ENCODE measurements around the gene GPR39.

Gene GPR39

GRCh38 chr2:132415256-132415914, 1.2 kb upstream of the GPR39 start:
- no peak for DNase-seq

GRCh38 chr2:132415915-132416722, 486 bp upstream of the GPR39 start:
- no peak for DNase-seq

DNA sequence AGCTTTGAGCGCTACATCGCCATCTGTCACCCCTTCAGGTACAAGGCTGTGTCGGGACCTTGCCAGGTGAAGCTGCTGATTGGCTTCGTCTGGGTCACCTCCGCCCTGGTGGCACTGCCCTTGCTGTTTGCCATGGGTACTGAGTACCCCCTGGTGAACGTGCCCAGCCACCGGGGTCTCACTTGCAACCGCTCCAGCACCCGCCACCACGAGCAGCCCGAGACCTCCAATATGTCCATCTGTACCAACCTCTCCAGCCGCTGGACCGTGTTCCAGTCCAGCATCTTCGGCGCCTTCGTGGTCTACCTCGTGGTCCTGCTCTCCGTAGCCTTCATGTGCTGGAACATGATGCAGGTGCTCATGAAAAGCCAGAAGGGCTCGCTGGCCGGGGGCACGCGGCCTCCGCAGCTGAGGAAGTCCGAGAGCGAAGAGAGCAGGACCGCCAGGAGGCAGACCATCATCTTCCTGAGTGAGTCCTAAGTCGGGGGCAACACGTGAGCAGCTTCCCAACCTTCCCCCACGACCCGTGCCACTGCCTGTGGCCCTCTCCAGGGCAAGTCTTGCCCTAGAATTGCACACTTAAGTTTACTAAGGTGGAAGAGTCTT, 928 bp downstream of the GPR39 start:
- no peak for DNase-seq

- no peak for DNase-seq
Observed at GRCh38 chr2:132419235-132419634, 2.6 kb downstream of the GPR39 start.

GRCh38 chr2:132419941-132420340, 3.3 kb downstream of the GPR39 start:
- no peak for DNase-seq

DNA sequence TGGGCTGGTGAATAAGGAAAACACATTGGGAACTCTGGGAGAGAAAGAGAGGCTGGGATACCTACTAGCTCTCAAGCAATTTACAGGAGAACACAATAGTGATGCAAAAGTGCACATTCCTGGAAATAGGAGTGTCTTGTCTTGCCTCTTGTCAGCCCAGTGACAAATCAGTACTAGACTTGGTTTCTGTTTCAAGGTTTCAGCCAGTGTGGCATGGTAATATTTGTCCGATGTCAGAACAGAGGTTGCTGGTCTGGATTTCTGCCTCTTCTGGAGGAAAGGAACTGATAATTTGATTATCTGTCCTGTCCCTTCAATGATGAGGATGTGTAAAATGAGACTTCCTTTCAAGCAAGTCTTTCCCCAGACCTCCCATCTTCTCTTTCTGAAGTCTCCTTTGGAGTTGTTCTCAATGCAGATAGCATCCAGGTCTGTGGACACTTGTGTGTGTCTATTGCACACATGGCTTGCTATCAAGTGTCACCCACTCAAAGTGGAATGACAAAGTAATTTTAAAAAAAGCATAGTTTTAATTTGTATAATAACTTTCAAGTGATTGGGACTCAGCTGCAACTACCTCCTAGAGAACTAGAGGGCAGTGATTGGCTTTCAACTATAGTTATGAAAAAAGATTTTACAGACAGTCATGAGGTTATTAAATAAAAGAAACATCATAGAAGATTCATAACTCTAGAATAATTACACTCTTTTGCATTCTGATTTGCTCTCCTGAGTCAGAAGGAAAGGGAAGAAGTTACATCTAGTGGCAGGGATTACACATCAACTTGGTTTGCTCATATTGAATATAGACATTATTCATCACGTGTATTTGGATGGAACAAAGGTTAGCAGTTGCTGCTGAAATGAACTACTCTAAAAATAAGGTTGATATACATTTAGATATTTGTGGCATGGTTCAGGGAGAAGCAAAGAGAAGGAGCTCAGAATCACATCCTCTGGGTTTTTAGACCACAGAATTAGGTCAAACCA, 4.5 kb downstream of the GPR39 start:
- no peak for DNase-seq

GRCh38 chr2:132422736-132423135, 6.1 kb downstream of the GPR39 start:
- DNase-seq: no peak

DNA sequence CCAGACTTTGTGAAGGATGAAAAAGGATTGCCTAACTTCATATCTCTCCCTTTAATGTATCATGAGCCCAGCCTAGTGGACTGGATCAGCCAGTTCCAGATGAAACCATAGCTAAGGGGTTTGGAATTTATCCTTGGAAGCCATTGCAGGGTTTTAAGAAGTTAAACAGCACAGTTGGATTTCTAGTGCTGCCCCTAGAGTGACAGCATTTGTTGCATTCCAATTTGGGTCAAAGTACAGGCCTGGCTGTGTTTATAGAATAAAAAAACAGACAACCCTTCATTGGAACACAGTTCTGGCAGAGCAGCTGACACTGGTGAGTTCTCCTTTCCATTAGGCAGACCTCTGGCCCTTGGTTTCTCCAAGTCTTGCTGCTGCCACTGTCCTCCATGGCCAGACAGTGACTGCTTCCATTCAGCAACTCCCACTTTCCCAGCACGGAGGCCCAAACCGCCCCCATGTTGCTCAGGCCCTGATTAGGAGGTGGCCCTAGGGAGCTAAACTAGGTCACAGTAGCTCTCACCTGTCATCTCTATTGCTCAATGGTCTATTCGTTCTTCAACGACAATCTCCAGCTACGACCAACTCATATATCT, 8.0 kb downstream of the GPR39 start:
- no peak for DNase-seq

GRCh38 chr2:132426033-132426432, 9.4 kb downstream of the GPR39 start:
- DNase-seq: no peak

DNA sequence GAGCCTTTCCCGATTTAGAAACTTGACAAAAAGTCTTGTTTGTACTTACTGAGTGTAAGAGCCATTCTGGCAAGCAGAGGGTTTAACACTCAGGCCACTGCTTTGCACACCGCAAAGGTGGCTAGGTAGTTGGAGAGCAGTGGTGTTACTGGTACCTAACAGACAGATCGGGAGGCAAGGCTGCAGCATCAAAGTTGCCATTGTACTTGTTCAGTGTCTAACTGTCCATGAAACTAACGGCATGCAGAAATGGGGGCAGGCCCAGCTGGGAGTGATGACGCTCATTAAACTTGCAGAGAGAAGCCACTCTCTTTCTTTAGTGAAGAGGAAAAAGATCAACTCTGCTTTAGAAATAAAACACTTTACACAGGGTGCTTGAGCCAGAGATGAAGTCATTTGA, 10.1 kb downstream of the GPR39 start:
- DNase-seq: no peak

- DNase-seq: no peak
Observed at GRCh38 chr2:132429351-132429750, 12.7 kb downstream of the GPR39 start.

DNA sequence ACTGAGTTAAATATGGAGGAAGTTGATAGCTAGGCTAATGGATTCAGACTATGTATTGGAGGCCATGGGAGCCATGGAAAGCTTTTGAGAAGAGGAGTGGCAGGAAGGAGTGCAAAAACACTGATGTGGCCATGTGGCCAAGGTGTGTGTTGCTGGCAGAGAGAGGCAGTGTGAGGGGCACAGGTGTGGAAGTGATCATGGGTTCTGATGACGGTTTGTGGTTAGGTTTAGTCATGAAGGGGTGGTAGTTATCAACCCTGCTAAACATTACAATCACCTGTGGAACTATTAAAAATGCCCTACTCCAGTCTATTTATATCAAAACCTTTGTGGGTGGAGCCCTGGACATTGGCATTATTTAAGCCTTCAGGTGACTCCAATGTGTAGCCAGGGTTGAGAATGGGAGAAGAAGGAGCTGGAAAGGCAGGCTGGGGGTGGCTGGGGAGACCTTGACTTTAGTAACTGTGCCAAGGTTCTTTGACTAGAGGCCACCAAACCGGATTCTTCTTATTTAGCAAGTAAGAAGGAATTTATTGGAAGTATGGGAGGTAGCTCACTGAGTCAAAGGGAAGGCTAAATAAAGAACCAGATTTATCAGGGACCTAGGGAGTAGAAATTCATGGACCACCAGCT, 13.5 kb downstream of the GPR39 start:
- DNase-seq: no peak

DNA sequence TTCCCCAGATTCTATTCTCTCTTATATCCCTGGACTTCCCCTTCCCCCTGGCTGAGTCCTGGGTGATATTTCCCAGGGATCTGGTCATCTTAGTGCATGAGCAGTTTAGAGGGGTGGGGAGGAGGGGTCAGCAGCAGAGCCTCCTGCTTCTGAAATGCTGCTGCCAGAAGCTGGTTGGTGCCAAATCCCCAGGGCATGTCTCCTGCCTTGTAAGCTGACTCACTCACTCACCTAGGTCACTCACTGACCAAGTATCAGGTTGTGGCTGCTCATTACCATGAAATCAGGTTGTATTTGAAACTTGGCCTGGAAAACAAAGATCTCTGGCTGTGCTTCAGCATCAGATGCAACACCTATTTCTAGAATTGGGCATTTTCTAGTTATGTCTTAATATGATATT, 14.3 kb downstream of the GPR39 start:
- no peak for DNase-seq

- no peak for DNase-seq
Observed at GRCh38 chr2:132437852-132438669, 21.5 kb downstream of the GPR39 start.

GRCh38 chr2:132438691-132439090, 22.1 kb downstream of the GPR39 start:
- no peak for DNase-seq

DNA sequence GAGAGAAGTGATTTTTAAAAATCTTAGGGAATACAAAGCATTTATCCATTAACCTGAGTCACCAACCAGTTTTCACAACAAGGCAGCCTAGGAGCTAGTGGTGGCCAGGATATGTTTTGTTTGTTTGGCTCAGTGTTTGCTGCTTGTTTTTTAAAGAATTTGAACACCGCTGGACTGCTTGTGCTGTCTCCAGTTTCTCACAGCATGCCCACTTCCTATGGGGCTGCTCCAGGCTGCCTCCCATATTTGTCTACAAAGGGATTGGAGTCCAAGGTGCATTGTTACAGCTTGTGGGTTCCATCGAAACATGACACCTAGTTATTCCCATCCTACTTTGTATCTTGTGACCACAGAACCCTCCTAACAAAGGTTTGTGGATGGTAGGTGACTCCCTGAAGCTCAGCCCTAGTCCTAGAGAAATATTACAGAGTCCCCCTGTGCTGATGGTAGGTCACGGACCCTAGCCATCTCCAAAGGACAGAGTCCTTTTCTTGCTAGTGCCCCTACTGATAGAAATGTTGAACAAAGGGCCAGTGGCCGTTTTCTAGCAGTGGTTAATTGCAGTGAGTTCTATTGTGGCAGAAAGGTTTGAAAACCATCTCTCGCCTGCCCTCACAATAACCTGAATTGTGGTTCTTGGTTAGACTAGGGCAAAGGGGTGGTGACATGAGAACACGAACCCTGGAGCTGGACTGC, 23.2 kb downstream of the GPR39 start:
- no peak for DNase-seq

DNA sequence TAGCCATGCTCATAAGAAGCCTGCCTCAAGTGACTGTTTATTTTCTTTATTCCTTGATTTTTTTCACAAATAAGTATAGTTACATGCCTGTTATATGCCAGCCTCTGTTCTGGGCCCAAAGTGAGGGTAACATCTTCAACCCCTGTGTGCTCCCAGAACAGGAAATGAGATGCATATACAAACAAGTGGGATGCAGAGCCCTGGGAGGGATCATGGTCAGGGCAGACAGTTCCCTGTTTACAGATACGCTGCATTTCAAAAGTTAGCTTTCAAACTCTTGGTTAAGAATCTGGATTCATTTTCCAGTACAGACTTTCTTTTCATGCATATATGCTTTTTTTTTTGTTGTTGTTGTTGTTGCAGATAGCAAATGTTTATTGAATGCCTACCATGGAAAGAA, 24.4 kb downstream of the GPR39 start:
- DNase-seq: no peak

GRCh38 chr2:132442278-132442677, 25.7 kb downstream of the GPR39 start:
- DNase-seq: no peak

GRCh38 chr2:132443106-132443505, 26.5 kb downstream of the GPR39 start:
- no peak for DNase-seq

GRCh38 chr2:132446444-132446843, 29.8 kb downstream of the GPR39 start:
- no peak for DNase-seq

Data from activated gamma-delta T cell treated with Interleukin-2 at 50 U/mL for 16 hours (primary cell).